ENCODE measurements around the gene SCNN1A. TPM values are rescaled to one million over a fixed set of nuclear protein-coding genes. Genes with fewer than 3 reads are reported as not detected.

SCNN1A gene
- total RNA-seq, 4 donors from 2014 or later, result 74.2 to 143 (median 93.7) TPM

DNA sequence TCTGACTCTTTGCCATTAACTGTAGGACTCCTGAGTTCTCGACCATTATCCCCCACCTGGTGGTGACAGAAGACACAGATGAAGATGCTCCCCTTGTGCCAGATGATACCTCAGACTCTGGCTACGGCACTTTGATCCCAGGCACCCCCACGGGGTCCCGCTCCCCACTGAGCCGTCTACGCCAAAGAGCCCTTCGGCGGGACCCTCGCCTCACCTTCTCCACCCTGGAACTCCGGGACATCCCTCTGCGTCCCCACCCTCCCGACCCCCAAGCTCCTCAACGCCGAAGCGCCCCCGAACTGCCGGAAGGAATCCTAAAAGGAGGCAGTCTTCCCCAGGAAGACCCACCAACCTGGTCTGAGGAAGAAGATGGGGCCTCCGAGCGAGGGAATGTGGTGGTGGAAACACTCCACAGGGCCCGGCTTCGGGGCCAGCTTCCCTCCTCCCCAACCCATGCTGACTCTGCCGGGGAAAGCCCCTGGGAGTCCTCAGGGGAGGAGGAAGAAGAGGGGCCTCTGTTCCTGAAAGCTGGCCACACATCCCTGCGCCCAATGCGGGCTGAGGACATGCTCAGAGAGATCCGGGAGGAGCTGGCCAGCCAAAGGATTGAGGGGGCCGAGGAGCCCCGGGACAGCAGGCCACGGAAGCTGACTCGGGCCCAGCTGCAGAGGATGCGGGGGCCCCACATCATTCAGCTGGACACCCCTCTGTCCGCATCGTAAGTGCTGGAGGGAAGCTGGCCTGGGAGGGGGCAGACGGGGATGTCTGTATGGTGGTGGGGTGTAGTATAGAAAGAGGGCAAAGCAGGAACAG, 47.9 kb downstream of the SCNN1A start:
- peaks cover 44% of the 10 kb centered on the region for H3K36me3 ChIP-seq
- H3K27ac ChIP-seq, result peak overlapping the region; percentile 51
- no peaks in the 10 kb centered on the region for H3K9me3 ChIP-seq
- TF ChIP-seq POLR2A (IDR thresholded peaks at IDR 0.05) (no peak), POLR2AphosphoS5 (IDR thresholded peaks at IDR 0.05) (no peak), EP300 (IDR thresholded peaks at IDR 0.05) (no peak)
- TF ChIP-seq, protein P1, sequence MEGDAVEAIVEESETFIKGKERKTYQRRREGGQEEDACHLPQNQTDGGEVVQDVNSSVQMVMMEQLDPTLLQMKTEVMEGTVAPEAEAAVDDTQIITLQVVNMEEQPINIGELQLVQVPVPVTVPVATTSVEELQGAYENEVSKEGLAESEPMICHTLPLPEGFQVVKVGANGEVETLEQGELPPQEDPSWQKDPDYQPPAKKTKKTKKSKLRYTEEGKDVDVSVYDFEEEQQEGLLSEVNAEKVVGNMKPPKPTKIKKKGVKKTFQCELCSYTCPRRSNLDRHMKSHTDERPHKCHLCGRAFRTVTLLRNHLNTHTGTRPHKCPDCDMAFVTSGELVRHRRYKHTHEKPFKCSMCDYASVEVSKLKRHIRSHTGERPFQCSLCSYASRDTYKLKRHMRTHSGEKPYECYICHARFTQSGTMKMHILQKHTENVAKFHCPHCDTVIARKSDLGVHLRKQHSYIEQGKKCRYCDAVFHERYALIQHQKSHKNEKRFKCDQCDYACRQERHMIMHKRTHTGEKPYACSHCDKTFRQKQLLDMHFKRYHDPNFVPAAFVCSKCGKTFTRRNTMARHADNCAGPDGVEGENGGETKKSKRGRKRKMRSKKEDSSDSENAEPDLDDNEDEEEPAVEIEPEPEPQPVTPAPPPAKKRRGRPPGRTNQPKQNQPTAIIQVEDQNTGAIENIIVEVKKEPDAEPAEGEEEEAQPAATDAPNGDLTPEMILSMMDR (IDR thresholded peaks at IDR 0.05), result no peak
- H3K4me3 ChIP-seq, result no peak overlapping the region
- peak in 1 of 2 donors; percentile 63 for DNase-seq (ENCODE audit: low spot score in 2 of 2)
- WGBS, result 74% methylated on average over 29 of the region's 33 CpGs
- H3K4me1 ChIP-seq, result peaks cover 65% of the 10 kb centered on the region
- H3K27me3 ChIP-seq, result no peaks in the 10 kb centered on the region

DNA sequence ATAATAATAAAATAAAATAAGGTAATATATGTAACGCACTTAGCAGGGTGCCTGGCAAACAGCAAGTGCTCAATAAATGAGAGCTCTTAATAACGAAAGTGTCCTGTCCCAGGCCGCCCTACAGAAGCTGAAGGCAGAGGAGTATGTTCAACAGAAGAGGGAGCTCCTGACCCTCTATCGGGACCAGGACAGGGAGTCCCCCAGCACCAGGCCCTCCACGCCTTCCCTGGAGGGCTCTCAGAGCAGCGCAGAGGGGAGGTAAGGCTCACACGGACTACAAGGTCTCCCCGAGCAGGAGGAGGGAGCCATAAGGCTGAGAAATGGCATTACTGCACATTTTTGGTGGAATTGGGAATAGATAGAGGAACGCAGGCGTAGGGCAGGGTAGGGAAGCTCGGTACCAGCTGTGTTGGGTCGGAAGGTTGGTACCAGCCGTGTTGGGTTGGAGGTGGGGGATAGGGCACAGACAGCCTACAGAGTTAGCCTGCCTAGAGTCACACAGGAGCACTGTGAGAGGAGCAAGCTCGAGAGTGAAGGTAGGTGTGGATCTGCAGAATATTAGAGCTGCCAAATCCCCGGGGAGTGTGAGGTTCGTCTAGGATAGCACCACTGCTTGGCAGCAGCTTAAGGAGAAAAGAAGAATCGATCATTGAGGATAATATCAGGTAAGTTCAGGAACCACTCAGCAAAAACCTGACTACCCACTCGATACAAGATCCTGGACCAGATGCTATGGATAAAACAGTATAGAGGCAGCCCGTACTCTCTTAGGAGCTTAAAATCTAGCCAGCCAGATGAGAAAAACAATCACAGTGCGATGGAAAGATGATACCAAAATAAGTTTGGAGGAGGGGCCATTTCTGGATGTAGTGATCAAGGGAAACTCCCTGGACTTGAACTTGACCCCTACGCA, 48.8 kb downstream of the SCNN1A start:
- Histone ChIP-seq H3K27ac (peak overlapping the region; percentile 51), H3K4me3 (peak overlapping the region; percentile 3), H3K27me3 (no peaks in the 10 kb centered on the region), H3K4me1 (peaks cover 71% of the 10 kb centered on the region), H3K9me3 (no peaks in the 10 kb centered on the region), H3K36me3 (peaks cover 38% of the 10 kb centered on the region)
- TF ChIP-seq POLR2AphosphoS5 (IDR thresholded peaks at IDR 0.05), result peak in 1 of 3 donors; percentile 20
- TF ChIP-seq EP300 (IDR thresholded peaks at IDR 0.05), result no peak
- TF ChIP-seq, protein P1 (IDR thresholded peaks at IDR 0.05), result peak; percentile 27 to 49
- TF ChIP-seq POLR2A (IDR thresholded peaks at IDR 0.05), result no peak
- peak in 1 of 2 donors; percentile 83 for DNase-seq (ENCODE audit: low spot score in 2 of 2)
- 42% methylated on average over 21 of the region's 21 CpGs for WGBS

DNA sequence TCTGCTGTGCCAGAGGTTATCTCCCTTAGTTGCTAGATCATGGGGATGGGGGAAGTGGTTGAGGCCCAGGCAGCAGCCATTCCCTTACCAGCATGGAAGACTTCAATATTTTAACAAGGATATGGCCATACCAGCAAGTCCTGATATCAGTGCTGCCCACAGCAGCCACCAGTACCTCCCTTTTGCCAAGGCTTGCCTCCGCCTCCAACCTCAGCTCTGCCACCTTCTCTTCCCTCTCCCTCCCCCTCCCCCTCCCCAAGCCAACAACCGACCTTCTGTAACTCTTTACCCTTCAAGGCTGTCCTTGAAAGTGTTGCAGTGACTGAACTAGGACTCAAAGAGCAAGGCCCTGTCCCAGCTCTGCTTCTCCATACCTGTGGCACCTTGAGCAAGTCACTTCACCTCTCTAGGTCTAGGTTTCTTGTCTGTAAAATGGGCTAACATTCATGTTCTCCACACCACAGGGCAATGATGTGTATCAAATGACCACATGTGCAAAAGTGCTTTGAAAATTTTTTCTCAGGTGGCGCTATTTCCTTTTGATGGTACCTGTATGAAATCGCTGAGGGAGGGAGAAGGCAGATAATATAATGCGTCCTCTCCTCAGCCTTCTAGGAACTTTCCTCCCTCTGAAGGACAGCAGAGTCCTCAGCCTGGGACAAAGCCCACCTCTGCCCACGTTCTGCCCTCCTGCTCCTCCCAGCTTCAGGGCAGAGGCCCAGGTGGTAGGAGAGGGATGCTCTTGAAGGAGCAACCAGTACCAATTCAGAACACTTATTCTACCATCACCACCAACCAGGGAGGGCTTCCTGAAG, 50.2 kb downstream of the SCNN1A start:
- no peak for DNase-seq (ENCODE audit: low spot score in 2 of 2)
- H3K27me3 ChIP-seq, result no peaks in the 10 kb centered on the region
- H3K4me1 ChIP-seq, result peaks cover 68% of the 10 kb centered on the region
- TF ChIP-seq EP300 (IDR thresholded peaks at IDR 0.05) (no peak), POLR2A (IDR thresholded peaks at IDR 0.05) (no peak), POLR2AphosphoS5 (IDR thresholded peaks at IDR 0.05) (no peak)
- TF ChIP-seq, protein P1 (IDR thresholded peaks at IDR 0.05), result no peak
- 64% methylated on average over 6 of the region's 6 CpGs for WGBS
- peak overlapping the region; percentile 80 for H3K27ac ChIP-seq
- H3K4me3 ChIP-seq, result no peak overlapping the region
- H3K9me3 ChIP-seq, result no peaks in the 10 kb centered on the region
- peaks cover 24% of the 10 kb centered on the region for H3K36me3 ChIP-seq

DNA sequence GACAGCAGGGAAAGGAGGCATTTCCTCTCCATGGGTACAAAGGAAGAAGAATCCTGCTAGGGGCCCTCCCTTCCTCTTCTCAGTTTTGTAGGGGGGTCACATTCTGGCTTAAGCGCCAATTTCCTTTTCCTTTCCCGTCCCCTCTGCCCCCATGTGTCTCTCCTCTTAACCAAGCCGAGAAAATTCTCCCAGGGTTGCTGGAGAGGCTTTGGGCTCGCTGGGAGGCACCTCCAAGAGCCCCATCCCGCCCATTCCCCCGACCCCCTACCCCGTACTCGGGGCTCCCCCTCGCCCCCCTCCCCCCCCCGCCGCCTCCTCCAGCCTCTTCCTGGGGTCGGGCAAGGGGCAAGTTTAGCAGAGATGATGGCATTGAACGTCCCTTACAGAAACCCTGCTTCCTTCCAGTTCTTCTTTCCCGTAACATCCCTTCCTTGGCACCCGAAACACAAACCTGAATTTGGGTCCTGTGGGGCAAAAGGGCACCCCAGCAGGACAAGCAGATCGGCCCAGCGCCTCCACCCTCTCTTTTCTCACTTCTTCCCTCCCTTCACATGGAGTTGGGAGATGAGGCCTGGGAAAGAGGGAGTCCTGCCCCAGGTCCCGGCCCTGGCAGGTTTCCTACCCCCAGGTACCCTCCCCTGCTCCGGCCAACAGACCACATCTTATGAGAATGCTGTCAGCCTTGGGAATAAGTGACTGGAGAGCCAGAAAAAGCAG, 51.2 kb downstream of the SCNN1A start:
- 39% methylated on average over 18 of the region's 19 CpGs for WGBS
- peak overlapping the region; percentile 80 for H3K27ac ChIP-seq
- TF ChIP-seq POLR2A (IDR thresholded peaks at IDR 0.05) (no peak), POLR2AphosphoS5 (IDR thresholded peaks at IDR 0.05) (no peak), EP300 (IDR thresholded peaks at IDR 0.05) (no peak)
- TF ChIP-seq, protein P1 (IDR thresholded peaks at IDR 0.05), result no peak
- H3K4me1 ChIP-seq, result peaks cover 63% of the 10 kb centered on the region
- peaks cover 14% of the 10 kb centered on the region for H3K36me3 ChIP-seq
- H3K9me3 ChIP-seq, result no peaks in the 10 kb centered on the region
- no peaks in the 10 kb centered on the region for H3K27me3 ChIP-seq
- DNase-seq (ENCODE audit: low spot score in 2 of 2), result no peak
- H3K4me3 ChIP-seq, result peak overlapping the region; percentile 1

Data from suprapubic skin (tissue), 4 donors.